Stomach (tissue), 9 donors: Measurements from ENCODE around the gene PSMD1. TPM values are rescaled to one million over a fixed set of nuclear protein-coding genes. Genes with fewer than 3 reads are reported as not detected.

Experiments used
- DNase-seq, 2 donors: peaks; one replicate each; pipeline versions ENCODE4 v3.0.0 to v3.0.0-alpha.2; 2013 to 2019
- H3K27ac ChIP-seq, 5 donors: fragments of 200-600 bp in 4 of 5; sonication (generic) in 4 of 5; one replicate each; pipeline ENCODE4 v1.5.1; 2013 to 2019; ENCODE audit warnings: mild to moderate bottlenecking in 1 of 5, moderate library complexity in 1 of 5
- H3K27me3 ChIP-seq, 3 donors: fragments of 200-600 bp; sonication (generic); one replicate each; pipeline ENCODE4 v1.5.1; 2017 to 2019; ENCODE audit warnings: mixed run types in 1 of 3
- H3K36me3 ChIP-seq, 4 donors: fragments of 200-600 bp; sonication (generic); 1 replicate in 3 of 4; 2 replicates in 1 of 4; pipeline ENCODE4 v1.5.1; 2016 to 2019
- H3K4me1 ChIP-seq, 4 donors: fragments of 200-600 bp; sonication (generic); one replicate each; pipeline ENCODE4 v1.5.1; 2016 to 2019
- H3K4me3 ChIP-seq, 4 donors: fragments of 200-600 bp; sonication (generic) in 3 of 4; one replicate each; pipeline ENCODE4 v1.5.1; 2016 to 2019; ENCODE audit warnings: mild to moderate bottlenecking in 1 of 4
- H3K9me3 ChIP-seq, 4 donors: fragments of 200-600 bp; sonication (generic); one replicate each; pipeline ENCODE4 v1.5.1; 2016 to 2019
- EP300 ChIP-seq: sonication (generic); formaldehyde crosslinking; IDR thresholded peaks from one replicate; pipeline ENCODE4 v1.6.1; 2017; ENCODE audit warnings: antibody characterized with exemption
- POLR2A ChIP-seq, 4 donors: fragments of 450-650 bp; IDR thresholded peaks; one replicate each; pipeline ENCODE4 v1.6.1; 2016; ENCODE audit warnings: antibody characterized with exemption in 4 of 4, control low read depth in 2 of 4, mild to moderate bottlenecking in 1 of 4, moderate library complexity in 1 of 4
- POLR2AphosphoS5 ChIP-seq, 3 donors: sonication (generic); formaldehyde crosslinking; IDR thresholded peaks; one replicate each; pipeline ENCODE4 v1.6.1; 2016; ENCODE audit warnings: antibody characterized with exemption in 3 of 3
- WGBS, 5 donors: extraction: QIAGEN DNeasy Blood & Tissue Kit in 3 of 5; methylation state at CpG; one replicate each; pipeline versions ENCODE4 v1.1.5 to v1.1.7; 2013 to 2018; 5-methylcytosine and 5-hydroxymethylcytosine counted together
- intact Hi-C: fragments of 100-400 bp; cut with DNase I; formaldehyde crosslinking; loops from one replicate; pipeline ENCODE4 v1.15.1; 2023; ENCODE audit warnings: low total_unique reads
- polyA plus RNA-seq, 3 donors: library from polyadenylated mRNA; stranded (reverse); fragments of 200-250 nt; gene quantifications; one replicate each; pipeline ENCODE4 v1.2.3, GENCODE V29; 2013
- total RNA-seq, 5 donors: library from RNA; depleted of rRNA; stranded (reverse); fragments of >200 nt; gene quantifications; one replicate each; pipeline versions ENCODE4 v1.1.0 to v1.2.3, GENCODE V29; 2014 to 2016
- TF ChIP-seq, protein P1 (sequence below), 7 experiments: fragments of 450-650 bp in 4 of 7; fragments of 200-600 bp in 3 of 7; sonication (generic) in 3 of 7; IDR thresholded peaks; one replicate each; pipeline ENCODE4 v1.5.1; 2016 to 2019; ENCODE audit warnings: antibody characterized with exemption in 7 of 7, control low read depth in 2 of 7, mild to moderate bottlenecking in 1 of 7
- donor health status: healthy with polysubstance abuse.
- donor health status: Bipolar disorder and iron deficiency.
- donor health status: healthy.

PSMD1 gene
- total and polyA plus RNA-seq, 8 donors, result 31.9 to 96.4 (median 45.6) TPM

DNA sequence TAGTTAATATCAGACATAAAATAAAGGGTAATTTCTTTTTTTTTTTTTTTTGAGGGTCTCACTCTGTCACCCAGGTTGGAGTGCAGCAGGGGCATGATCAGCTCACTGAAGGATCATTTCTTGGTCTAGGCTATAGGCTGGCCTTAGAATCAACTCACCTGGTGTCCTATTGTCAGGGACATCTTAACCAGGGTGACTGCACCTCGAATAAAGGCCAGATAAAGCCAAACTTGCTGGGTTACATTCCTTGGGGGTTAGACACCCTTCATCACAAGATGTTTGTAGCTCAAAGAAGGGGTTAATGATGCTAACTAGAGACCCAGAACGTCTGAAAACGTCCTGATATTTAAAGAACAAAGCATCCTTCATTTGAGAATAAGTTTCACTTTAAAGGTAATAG is 42.8 kb upstream of the PSMD1 start:
- Histone ChIP-seq H3K9me3 (no peaks in the 10 kb centered on the region), H3K36me3 (no peaks in the 10 kb centered on the region), H3K4me1 (no peaks in the 10 kb centered on the region), H3K27me3 (peaks cover 0 to 23% (median 0%) of the 10 kb centered on the region in 3 donors), H3K4me3 (no peak overlapping the region), H3K27ac (no peak overlapping the region)
- no peak for DNase-seq
- TF ChIP-seq EP300 (no peak), POLR2A (IDR thresholded peaks at IDR 0.05) (no peak), POLR2AphosphoS5 (IDR thresholded peaks at IDR 0.05) (no peak)
- TF ChIP-seq, protein P1, sequence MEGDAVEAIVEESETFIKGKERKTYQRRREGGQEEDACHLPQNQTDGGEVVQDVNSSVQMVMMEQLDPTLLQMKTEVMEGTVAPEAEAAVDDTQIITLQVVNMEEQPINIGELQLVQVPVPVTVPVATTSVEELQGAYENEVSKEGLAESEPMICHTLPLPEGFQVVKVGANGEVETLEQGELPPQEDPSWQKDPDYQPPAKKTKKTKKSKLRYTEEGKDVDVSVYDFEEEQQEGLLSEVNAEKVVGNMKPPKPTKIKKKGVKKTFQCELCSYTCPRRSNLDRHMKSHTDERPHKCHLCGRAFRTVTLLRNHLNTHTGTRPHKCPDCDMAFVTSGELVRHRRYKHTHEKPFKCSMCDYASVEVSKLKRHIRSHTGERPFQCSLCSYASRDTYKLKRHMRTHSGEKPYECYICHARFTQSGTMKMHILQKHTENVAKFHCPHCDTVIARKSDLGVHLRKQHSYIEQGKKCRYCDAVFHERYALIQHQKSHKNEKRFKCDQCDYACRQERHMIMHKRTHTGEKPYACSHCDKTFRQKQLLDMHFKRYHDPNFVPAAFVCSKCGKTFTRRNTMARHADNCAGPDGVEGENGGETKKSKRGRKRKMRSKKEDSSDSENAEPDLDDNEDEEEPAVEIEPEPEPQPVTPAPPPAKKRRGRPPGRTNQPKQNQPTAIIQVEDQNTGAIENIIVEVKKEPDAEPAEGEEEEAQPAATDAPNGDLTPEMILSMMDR (IDR thresholded peaks at IDR 0.05), result no peak
- WGBS, 5 donors, result 9 to 33% (median 17%) methylated on average over 3 of the region's 3 CpGs
- intact Hi-C loops, result no loop called here

GRCh38 chr2:231015478-231015877 is 41.2 kb upstream of the PSMD1 start:
- Histone ChIP-seq H3K9me3 (no peaks in the 10 kb centered on the region), H3K4me3 (no peak overlapping the region), H3K27ac (no peak overlapping the region), H3K36me3 (no peaks in the 10 kb centered on the region), H3K27me3 (peaks cover 0 to 23% (median 0%) of the 10 kb centered on the region in 3 donors), H3K4me1 (no peaks in the 10 kb centered on the region)
- no peak for DNase-seq
- intact Hi-C loops, result no loop called here
- whole genome bisulfite sequencing, 5 donors, result 63 to 80% (median 79%) methylated on average over 7 of the region's 7 CpGs
- TF ChIP-seq POLR2AphosphoS5 (IDR thresholded peaks at IDR 0.05) (no peak), EP300 (no peak), POLR2A (IDR thresholded peaks at IDR 0.05) (no peak)
- TF ChIP-seq, protein P1 (IDR thresholded peaks at IDR 0.05), result no peak

DNA sequence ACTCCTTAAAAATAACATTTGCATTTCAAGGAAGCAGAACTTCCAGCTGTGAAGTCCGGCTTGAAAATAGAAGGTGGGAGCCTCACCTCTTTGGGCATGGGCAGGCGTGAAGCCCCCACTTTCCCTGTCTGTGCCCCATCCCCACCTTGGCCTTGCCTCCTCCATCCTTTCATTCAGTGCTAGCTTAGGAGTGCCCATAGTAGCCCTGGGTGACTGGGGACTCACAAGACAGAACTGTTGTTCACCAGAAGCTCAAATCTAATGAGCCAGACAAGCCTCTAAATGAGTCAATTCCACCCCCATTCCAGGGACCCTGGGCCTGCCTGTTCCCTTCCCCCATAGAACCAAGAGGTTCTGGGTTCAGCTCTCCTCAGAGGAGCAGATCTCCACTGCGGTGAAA is 40.7 kb upstream of the PSMD1 start:
- WGBS, 5 donors, result 79 to 93% (median 91%) methylated on average over 3 of the region's 3 CpGs
- no peaks in the 10 kb centered on the region for H3K36me3 ChIP-seq

GRCh38 chr2:231016566-231017230 is 40.0 kb upstream of the PSMD1 start:
- intact Hi-C loops, result no loop called here
- DNase-seq, result peak in 1 of 2 donors; percentile 45
- TF ChIP-seq EP300 (no peak), POLR2AphosphoS5 (IDR thresholded peaks at IDR 0.05) (peak in 1 of 3 donors; percentile 34)

More for the DNA sequence above, 40.7 kb upstream of the PSMD1 start:
- no peak for DNase-seq
- Histone ChIP-seq H3K9me3 (no peaks in the 10 kb centered on the region), H3K4me1 (no peaks in the 10 kb centered on the region), H3K27ac (no peak overlapping the region), H3K27me3 (peaks cover 0 to 23% (median 0%) of the 10 kb centered on the region in 3 donors), H3K4me3 (no peak overlapping the region)
- TF ChIP-seq, protein P1 (IDR thresholded peaks at IDR 0.05), result no peak
- TF ChIP-seq EP300, result no peak
- TF ChIP-seq POLR2AphosphoS5 (IDR thresholded peaks at IDR 0.05), result no peak
- TF ChIP-seq POLR2A (IDR thresholded peaks at IDR 0.05), result no peak
- intact Hi-C loops, result no loop called here

GRCh38 chr2:231017231-231017598 is 39.5 kb upstream of the PSMD1 start:
- intact Hi-C loops, result no loop called here
- peak in 1 of 2 donors; percentile 65 for DNase-seq
- WGBS, 5 donors, result 22 to 36% (median 27%) methylated on average over 4 of the region's 4 CpGs
- H3K36me3 ChIP-seq, result no peaks in the 10 kb centered on the region
- H3K27ac ChIP-seq, result no peak overlapping the region
- peaks cover 0 to 17% (median 0%) of the 10 kb centered on the region in 3 donors for H3K27me3 ChIP-seq
- TF ChIP-seq POLR2A (IDR thresholded peaks at IDR 0.05) (no peak), EP300 (no peak), POLR2AphosphoS5 (IDR thresholded peaks at IDR 0.05) (no peak)
- TF ChIP-seq, protein P1 (IDR thresholded peaks at IDR 0.05), result no peak
- no peaks in the 10 kb centered on the region for H3K4me1 ChIP-seq
- H3K9me3 ChIP-seq, result no peaks in the 10 kb centered on the region
- no peak overlapping the region for H3K4me3 ChIP-seq

More at GRCh38 chr2:231016566-231017230, 40.0 kb upstream of the PSMD1 start:
- 41 to 81% (median 53%) methylated on average over 6 of the region's 6 CpGs for WGBS, 5 donors
- H3K36me3 ChIP-seq, result no peaks in the 10 kb centered on the region
- no peak overlapping the region for H3K27ac ChIP-seq
- no peak overlapping the region for H3K4me3 ChIP-seq
- H3K4me1 ChIP-seq, result no peaks in the 10 kb centered on the region
- no peaks in the 10 kb centered on the region for H3K9me3 ChIP-seq
- peaks cover 0 to 19% (median 0%) of the 10 kb centered on the region in 3 donors for H3K27me3 ChIP-seq
